Progenitor cell of endocrine pancreas (in vitro differentiated cells): ENCODE measurements around the gene C19orf38. TPM values are rescaled to one million over a fixed set of nuclear protein-coding genes. Genes with fewer than 3 reads are reported as not detected.

Source experiments
- DNase-seq: peaks from one replicate; pipeline ENCODE4 v3.0.0; 2021; ENCODE audit warnings: low spot score; ENCODE audit not compliant: unreplicated experiment
- H3K27ac Mint-ChIP-seq: 2 replicates; pipeline ENCODE4 v1.8.0; 2021; ENCODE audit warnings: mild to moderate bottlenecking, moderate library complexity, mixed read lengths
- H3K27me3 Mint-ChIP-seq: 2 replicates; pipeline ENCODE4 v1.8.0; 2021; ENCODE audit warnings: mixed read lengths
- H3K36me3 Mint-ChIP-seq: 2 replicates; pipeline ENCODE4 v1.8.0; 2022; ENCODE audit warnings: mixed read lengths; ENCODE audit not compliant: insufficient read depth
- H3K4me1 Mint-ChIP-seq: 2 replicates; pipeline ENCODE4 v1.8.0; 2021; ENCODE audit warnings: low read depth, mixed read lengths
- H3K4me3 Mint-ChIP-seq: 2 replicates; pipeline ENCODE4 v1.8.0; 2021; ENCODE audit warnings: low read depth, mild to moderate bottlenecking, moderate library complexity, mixed read lengths
- H3K9me3 Mint-ChIP-seq: 2 replicates; pipeline ENCODE4 v1.8.0; 2021; ENCODE audit warnings: low read depth, mixed read lengths
- microRNA-seq: library from miRNA; unstranded; fragments of <30 nt; microRNA quantifications from one replicate; pipeline ENCODE4 v1.1.0, GENCODE V29; 2020; ENCODE audit warnings: borderline number of aligned reads; ENCODE audit not compliant: unreplicated experiment
- total RNA-seq: library from RNA; stranded (reverse); gene quantifications from 2 replicates; pipeline ENCODE4 v1.2.1, GENCODE V29; 2021
- TF ChIP-seq, protein P1 (sequence below): fragments of 200-600 bp; sonication (generic); IDR thresholded peaks from one replicate; pipeline ENCODE4 v1.5.0; 2021; ENCODE audit warnings: antibody characterized with exemption, mild to moderate bottlenecking; ENCODE audit not compliant: unreplicated experiment

C19orf38 gene
- total RNA-seq, 1 donor from 2014 or later, result 0.31 TPM

DNA sequence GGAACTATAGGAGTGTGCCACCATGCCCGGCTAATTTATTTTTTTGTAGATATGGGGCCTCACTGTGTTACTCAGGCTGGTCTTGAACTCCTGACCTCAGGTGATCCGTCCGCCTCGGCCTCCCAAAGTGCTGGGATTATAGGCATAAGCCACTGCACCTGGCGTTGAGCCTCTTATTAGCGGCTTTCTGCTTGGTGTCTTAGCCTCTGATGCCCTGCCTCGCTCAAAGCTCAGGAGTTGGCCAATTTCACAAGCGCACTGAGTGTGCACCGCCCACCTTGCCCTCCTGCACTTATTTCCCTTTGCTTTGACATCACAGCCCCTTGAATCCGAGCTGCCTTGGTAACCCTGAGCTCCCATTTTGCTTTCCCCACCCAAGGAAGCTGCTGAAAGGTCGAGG lies 70.1 kb downstream of the C19orf38 start:
- H3K27me3 Mint-ChIP-seq, result no peaks in the 10 kb centered on the region
- no peaks in the 10 kb centered on the region for H3K9me3 Mint-ChIP-seq
- no peaks in the 10 kb centered on the region for H3K4me1 Mint-ChIP-seq
- no peak overlapping the region for H3K27ac Mint-ChIP-seq
- TF ChIP-seq, protein P1, sequence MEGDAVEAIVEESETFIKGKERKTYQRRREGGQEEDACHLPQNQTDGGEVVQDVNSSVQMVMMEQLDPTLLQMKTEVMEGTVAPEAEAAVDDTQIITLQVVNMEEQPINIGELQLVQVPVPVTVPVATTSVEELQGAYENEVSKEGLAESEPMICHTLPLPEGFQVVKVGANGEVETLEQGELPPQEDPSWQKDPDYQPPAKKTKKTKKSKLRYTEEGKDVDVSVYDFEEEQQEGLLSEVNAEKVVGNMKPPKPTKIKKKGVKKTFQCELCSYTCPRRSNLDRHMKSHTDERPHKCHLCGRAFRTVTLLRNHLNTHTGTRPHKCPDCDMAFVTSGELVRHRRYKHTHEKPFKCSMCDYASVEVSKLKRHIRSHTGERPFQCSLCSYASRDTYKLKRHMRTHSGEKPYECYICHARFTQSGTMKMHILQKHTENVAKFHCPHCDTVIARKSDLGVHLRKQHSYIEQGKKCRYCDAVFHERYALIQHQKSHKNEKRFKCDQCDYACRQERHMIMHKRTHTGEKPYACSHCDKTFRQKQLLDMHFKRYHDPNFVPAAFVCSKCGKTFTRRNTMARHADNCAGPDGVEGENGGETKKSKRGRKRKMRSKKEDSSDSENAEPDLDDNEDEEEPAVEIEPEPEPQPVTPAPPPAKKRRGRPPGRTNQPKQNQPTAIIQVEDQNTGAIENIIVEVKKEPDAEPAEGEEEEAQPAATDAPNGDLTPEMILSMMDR, result no peak
- H3K4me3 Mint-ChIP-seq, result no peak overlapping the region
- DNase-seq, result no peak
- H3K36me3 Mint-ChIP-seq, result peaks cover 6% of the 10 kb centered on the region

Small RNA genes lying within 50 kb of the gene (microRNA-seq; reads per million reads assigned to microRNA genes)
- gene MIR199A1, result not detected
- gene MIR6793, result 1.8 reads per million

Other genes starting within 250 kb of the C19orf38 start
- gene SLC44A2, start 222.9 kb upstream of the C19orf38 start, total RNA-seq, result 159 and 164 TPM in 2 replicates
- 761 and 784 TPM in 2 replicates for gene ILF3, start 194.1 kb upstream of the C19orf38 start, total RNA-seq
- gene QTRT1, start 147.0 kb upstream of the C19orf38 start, total RNA-seq, result 53.9 and 59.3 TPM in 2 replicates
- 124 and 127 TPM in 2 replicates for gene DNM2, start 130.3 kb upstream of the C19orf38 start, total RNA-seq
- 32.6 and 39.3 TPM in 2 replicates for gene TMED1, start 12.2 kb upstream of the C19orf38 start, total RNA-seq
- 77.6 and 86.0 TPM in 2 replicates for gene CARM1, start 23.1 kb downstream of the C19orf38 start, total RNA-seq
- gene YIPF2, start 80.2 kb downstream of the C19orf38 start, total RNA-seq, result 49.1 and 53.3 TPM in 2 replicates
- gene TIMM29, start 80.4 kb downstream of the C19orf38 start, total RNA-seq, result 25.6 and 29.4 TPM in 2 replicates
- gene SMARCA4, start 112.6 kb downstream of the C19orf38 start, total RNA-seq, result 327 and 334 TPM in 2 replicates
- 67.3 and 73.2 TPM in 2 replicates for gene LDLR, start 241.0 kb downstream of the C19orf38 start, total RNA-seq